Measurements from ENCODE around the gene C16orf78.

Gene C16orf78

DNA sequence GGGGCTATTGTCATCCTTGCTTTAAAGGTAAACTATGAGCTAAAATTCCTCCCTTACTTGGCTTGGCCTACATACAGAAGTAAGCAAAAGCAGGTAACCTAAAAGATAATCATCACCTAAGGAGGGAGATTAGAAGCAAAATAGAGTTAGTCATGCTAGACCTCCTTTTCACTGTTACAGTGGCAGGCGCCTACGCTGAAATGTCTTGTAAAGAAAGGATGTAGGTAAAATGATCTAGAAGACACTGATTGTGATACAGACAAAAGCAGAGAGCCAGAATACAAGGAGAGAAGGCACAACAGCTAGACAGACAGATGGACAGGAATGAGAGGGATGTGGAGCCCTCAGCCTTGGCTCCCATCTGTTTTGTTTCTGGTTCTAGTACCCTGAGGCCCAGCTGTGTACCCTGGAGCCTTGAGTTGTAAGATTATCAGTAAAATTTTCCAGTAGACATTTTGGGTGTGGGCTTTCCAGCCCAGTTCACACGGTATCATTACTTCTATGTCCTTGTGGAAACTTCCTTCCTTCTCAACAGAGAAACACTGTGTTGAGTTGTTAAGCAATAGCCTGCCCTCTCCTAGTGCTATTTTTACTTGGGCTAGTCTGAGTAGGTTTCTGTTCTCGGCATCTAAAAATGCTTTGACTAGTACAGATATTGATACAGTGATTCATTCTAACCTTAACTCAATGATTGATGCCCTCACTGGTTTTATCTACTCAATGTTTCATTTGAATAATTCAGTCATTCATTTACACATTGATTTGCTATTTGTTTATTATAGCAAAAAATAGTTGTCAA, 7.7 kb upstream of the C16orf78 start:
- no peak overlapping the region for H3K4me3 ChIP-seq (replicated peaks; ENCODE audit: low read depth, low read length)
- TF ChIP-seq CTCF (IDR thresholded peaks at IDR 0.05; ENCODE audit: low read length, missing control alignments): no peak
- DNase-seq (ENCODE audit: low read depth): no peak

DNA sequence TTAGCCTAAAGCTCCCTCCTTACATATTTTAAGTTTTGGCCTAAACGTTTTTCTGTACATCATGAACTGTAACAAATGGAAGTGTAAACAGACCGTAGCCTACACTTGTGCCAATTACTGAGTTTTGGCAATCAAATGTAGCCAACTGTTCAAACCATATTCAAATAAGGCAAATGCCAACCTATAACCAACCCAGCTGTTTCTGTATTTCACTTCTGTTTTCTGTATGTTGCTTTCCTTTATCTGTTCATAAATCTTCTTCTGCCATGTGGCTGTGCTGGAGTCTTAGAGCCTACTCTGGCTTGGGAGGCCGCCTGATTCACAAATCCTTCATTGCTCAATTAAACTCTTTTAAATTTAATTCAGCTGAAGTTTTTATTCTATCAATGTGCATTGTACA, 6.9 kb upstream of the C16orf78 start:
- H3K4me3 ChIP-seq (replicated peaks; ENCODE audit: low read depth, low read length): no peak overlapping the region
- no peak for TF ChIP-seq CTCF (IDR thresholded peaks at IDR 0.05; ENCODE audit: low read length, missing control alignments)
- no peak for DNase-seq (ENCODE audit: low read depth)

- no peak overlapping the region for H3K4me3 ChIP-seq (replicated peaks; ENCODE audit: low read depth, low read length)
- no peak for DNase-seq (ENCODE audit: low read depth)
- TF ChIP-seq CTCF (IDR thresholded peaks at IDR 0.05; ENCODE audit: low read length, missing control alignments): no peak
These were observed 3.7 kb upstream of the C16orf78 start for GRCh38 chr16:49369651-49370611.

DNA sequence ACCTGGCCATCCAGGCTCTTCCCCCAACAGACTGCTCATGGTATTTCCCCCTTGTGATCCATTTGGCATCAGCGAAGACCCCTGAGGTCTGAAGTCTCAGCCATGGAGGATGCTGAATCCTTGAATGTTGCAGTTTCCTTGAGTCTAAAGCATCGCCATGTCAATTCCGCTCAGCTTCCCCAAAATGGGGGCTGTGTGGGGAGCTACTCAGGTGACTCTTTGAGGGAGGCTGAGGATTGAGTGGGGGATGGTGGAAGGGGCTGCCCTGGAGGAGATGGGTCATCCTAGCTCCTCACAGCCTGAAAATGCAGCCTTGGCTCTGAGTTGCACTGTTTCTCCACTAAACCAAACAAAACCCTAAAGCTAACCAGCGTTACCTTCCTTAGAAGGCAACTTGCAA, 2.6 kb downstream of the C16orf78 start:
- H3K4me3 ChIP-seq (replicated peaks; ENCODE audit: low read depth, low read length): no peak overlapping the region
- TF ChIP-seq CTCF (IDR thresholded peaks at IDR 0.05; ENCODE audit: low read length, missing control alignments): no peak
- DNase-seq (ENCODE audit: low read depth): no peak

DNA sequence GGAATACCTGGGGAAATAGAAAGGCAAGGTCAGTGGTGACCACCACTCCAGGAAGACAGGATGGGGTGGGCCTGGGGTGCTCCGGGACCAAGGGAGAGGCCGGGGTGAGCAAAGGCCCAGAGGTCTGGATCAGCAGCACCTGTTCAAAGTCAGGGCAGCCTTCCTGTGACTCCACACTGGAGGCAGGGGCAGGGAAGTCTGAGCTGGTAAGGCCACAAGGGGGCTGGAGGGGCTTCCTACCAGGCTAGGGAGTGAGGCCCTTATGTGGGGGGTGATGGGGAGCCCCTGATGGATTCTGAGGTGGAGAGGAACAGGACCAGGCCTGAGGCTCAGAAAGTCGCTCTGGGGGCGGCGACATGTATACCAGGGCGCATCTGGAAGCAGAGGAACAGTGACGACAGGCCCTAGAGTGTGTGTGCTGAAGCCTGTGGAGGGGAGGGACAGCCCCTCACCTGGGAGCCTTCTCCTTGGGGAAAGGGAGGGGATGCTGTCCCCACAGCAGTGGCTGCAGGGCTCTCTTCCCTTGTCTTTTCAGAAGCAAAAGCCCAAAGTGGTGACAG, 3.7 kb downstream of the C16orf78 start:
- no peak for DNase-seq (ENCODE audit: low read depth)
- TF ChIP-seq CTCF (IDR thresholded peaks at IDR 0.05; ENCODE audit: low read length, missing control alignments): no peak
- H3K4me3 ChIP-seq (replicated peaks; ENCODE audit: low read depth, low read length): no peak overlapping the region

- DNase-seq (ENCODE audit: low read depth): no peak
- TF ChIP-seq CTCF (IDR thresholded peaks at IDR 0.05; ENCODE audit: low read length, missing control alignments): no peak
These were observed 4.6 kb downstream of the C16orf78 start for GRCh38 chr16:49378238-49378637.

More at GRCh38 chr16:49378238-49378637, 4.6 kb downstream of the C16orf78 start:
- H3K4me3 ChIP-seq (replicated peaks; ENCODE audit: low read depth, low read length): no peak overlapping the region
